HG03378 (cell line): ENCODE data around the gene ZNF557.

ENCODE experiments used
- ATAC-seq: cut with Tn5 transposase; IDR thresholded peaks from one replicate; pipeline ENCODE4 v1.9.1; 2021; ENCODE audit warnings: mild to moderate bottlenecking, moderate library complexity; ENCODE audit not compliant: unreplicated experiment

The ZNF557 gene

DNA sequence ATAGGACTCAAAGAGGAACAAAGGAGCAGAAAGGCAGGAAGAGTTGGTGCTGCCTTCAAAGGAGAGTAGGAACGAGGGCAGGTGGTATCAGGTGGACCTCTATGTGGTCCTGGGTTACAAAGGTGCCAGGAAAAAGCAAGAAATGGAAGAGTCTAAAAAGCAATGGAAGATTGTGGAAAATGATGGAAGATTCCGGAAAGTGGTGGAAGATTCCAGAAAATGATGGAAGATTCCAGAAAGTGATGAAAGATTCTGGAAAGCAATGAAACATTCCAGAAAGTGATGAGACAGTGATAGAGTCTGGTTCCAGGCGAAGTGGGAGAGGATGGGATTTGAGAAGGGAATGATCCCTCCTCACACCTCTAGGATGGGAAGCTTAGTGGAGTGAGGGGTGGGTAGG is 55.3 kb downstream of the ZNF557 start:
- no peak for ATAC-seq

DNA sequence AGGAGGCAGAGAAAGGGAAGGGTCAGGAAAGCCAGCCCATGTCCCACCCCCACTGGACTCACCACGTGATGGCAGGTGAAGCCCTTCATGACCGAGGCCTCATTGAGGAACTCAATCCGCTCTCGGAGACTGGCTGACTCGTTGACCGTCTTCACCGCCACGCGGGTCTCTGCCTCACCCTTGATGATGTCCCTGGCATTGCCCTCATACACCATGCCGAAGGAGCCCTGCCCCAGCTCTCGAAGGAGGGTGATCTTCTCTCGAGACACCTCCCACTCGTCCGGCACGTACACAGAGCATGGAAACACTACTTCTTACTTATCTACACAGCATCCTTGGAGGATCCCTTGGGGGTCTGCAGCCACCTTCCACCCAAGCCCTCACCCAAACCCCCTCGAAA is 55.7 kb downstream of the ZNF557 start:
- ATAC-seq, result no peak

DNA sequence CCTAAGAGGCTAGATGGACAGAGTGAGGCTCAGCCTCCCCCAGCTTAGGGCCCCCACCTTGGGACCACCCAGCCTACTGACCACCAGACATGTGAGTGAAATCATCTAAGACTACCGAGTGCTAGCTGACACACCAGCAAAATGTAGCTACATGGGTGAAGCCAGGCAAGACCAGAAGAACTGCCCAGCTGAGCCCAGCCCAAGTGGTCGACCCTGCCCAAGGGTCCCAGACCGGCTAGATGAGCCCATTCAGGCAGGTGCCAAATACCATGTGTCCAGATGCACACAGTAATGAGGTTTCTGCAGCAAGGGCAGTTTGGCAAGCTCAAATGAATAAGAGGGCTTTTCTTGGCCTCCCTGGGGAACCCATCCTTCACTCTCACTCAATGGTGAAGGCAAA is 56.6 kb downstream of the ZNF557 start:
- ATAC-seq, result no peak

- ATAC-seq, result no peak
These were observed 60.5 kb downstream of the ZNF557 start for GRCh38 chr19:7130043-7130442.

GRCh38 chr19:7132054-7132453 is 62.6 kb downstream of the ZNF557 start:
- ATAC-seq, result no peak

DNA sequence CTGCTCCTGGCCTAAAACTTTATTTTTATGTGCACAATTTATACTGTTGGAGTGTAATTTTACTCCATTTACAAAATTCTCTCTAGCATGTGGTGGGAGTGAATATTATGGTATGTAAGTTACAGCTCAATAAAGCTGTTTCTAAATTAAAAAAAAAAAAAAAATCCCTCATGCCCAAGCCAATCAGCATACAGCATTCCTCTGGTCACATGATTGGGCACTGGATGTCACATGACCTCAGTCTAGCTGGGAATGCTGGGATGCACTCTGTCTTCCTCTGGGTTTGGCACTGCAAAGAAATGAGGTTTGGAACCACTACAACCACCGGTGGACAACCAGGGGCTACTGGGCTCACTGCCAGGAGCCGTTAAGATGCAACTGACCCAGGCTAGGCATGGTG is 67.6 kb downstream of the ZNF557 start:
- no peak for ATAC-seq
